NCI-H2227 (cell line): ENCODE measurements around the gene PLCG1.
A peak's percentile ranks its signal among the peaks of the same experiment; 100 is the strongest.

Source experiments
- DNase-seq: peaks from one replicate; lab custom pipeline; 2025; ENCODE audit not compliant: unreplicated experiment; lab: John Stamatoyannopoulos, UW

Gene PLCG1

DNA sequence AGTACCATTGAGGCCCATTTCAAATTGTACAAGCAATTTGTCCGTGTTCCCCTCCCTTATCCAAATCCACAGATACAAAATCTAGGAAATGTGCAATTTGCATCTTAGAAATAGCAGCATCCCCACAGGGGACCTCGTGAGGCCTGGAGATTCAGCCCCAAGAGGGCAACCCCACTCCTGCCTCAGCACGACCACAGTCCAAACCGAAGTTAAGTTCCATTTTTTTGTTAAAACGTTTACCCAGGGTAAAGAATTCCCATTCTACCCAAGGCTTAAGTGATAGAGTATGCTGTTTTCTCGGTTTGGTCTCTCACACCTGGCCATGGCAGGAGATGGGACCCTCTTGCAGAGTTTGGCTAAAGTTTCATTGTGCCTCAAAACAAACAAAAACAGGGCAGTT lies 41.2 kb downstream of the PLCG1 start:
- DNase-seq = no peak

- peak; percentile 82 for DNase-seq
Measured at GRCh38 chr20:41178904-41179432, 41.6 kb downstream of the PLCG1 start.

- DNase-seq = no peak
Measured at GRCh38 chr20:41179961-41180360, 42.6 kb downstream of the PLCG1 start.

DNA sequence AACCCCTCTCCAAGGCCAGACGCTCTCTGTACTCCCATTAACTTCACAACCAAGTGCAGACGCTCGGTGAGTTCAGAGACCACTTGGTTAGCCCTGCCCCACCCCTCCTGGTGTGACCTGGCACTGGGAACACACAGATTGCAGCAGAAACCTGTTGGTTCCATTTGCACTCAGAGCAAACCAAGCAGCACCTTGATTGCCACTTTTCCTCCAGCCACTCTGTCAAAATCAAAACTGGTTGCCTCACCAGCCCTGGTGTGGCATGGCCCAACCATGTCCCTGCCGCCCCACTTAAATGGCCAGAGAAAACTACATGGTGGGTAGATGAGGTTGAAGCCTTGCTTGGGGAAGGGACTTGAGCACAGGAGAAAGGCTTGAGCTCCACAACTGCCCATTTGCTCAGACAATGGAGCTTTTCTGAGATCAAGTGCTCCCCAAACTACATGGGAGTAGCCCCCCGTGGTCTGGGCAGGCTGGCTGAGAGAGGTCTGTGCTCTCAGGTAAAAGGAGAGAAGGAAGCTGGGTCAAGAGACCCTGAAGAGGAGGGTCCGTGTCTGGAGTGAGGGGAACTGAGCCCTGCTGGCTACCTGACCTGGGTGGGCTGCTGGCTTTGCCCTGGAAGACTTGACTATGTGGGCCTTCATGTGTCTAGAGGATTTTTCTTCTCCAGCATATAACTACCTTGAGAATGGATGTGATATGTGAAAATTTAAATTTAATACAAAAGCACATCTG lies 43.4 kb downstream of the PLCG1 start:
- no peak for DNase-seq

DNA sequence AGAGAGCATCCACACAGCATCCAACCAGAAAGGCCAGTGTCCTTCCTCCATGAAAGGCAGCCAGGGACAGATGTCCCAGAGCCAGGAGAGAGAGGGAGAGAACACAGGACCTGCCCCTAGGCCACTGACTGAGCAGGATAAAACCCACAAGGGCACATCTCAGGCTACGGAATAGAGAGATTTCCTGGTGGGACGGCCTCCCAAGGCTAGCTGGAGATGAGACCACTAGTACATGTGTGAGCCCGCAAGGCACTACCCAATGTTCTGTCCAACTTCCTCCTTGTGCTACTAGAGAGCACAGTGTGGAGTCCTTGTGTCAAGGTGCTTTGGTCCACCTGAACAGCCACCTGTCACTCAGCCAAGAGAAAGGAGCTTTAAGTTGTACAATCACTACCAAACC lies 44.2 kb downstream of the PLCG1 start:
- DNase-seq = no peak

DNA sequence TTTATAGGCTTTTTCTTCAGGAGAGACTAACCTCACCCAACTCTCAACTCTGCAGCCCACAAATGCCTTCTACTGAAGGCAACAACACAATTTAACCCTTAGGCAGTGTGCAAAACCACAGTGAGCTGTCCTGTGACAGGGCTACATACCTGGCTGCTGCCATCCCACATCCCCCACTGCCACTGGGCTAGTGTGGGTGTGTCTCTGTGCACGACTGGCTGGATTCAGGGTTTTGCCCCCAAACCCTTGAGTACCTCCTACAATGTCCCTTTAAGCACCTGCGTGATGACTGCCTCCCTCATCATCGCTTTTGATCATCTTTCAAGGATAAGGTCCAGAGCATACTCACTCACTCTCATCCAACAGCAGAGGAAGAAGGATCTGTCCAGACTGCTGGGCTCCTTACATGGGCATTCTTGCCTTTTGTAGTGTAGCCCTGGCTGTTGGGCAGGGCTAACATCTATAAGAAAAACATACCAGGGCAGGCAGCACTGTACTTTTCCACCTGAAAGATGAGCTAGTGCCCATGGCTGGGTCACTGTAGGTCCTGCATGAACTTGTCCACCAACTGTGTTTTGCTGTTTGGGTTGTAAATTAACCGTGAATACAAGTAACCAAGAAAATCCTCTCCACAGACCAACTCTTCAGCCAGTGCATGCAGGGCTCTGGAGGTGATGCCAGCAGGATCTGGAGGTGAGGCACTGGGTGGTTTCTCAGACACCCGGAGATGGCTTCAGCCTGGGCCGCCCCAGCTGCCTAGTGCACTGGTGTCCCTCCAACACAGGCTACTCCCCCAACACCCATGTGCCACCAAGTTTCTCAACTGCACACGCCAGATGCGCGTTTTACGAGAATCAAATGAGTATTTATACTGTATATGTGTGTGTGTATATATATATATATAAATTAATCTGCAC lies 45.2 kb downstream of the PLCG1 start:
- DNase-seq = no peak

- no peak for DNase-seq
Measured at GRCh38 chr20:41183391-41183790, 46.0 kb downstream of the PLCG1 start.

- no peak for DNase-seq
Measured at GRCh38 chr20:41183831-41184230, 46.5 kb downstream of the PLCG1 start.

- DNase-seq = no peak
Measured at GRCh38 chr20:41185013-41185757, 47.8 kb downstream of the PLCG1 start.

DNA sequence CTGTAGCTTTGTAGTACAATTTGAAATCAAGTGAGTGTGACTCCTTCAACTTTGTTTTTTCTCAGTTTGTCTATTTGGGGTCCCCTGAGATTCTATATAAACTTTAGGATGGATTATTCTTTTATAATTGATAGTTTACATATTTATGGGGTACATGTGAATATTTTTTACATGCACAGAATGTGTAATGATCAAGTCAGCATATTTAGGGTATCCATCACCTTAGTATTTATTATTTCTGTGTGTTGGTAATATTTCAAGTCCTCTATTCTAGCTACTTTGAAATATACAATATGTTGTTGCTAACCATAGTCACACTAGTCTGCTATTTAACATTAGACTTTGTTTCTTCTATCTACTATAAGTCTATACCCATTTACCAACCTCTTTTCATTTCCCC lies 50.3 kb downstream of the PLCG1 start:
- DNase-seq = no peak

DNA sequence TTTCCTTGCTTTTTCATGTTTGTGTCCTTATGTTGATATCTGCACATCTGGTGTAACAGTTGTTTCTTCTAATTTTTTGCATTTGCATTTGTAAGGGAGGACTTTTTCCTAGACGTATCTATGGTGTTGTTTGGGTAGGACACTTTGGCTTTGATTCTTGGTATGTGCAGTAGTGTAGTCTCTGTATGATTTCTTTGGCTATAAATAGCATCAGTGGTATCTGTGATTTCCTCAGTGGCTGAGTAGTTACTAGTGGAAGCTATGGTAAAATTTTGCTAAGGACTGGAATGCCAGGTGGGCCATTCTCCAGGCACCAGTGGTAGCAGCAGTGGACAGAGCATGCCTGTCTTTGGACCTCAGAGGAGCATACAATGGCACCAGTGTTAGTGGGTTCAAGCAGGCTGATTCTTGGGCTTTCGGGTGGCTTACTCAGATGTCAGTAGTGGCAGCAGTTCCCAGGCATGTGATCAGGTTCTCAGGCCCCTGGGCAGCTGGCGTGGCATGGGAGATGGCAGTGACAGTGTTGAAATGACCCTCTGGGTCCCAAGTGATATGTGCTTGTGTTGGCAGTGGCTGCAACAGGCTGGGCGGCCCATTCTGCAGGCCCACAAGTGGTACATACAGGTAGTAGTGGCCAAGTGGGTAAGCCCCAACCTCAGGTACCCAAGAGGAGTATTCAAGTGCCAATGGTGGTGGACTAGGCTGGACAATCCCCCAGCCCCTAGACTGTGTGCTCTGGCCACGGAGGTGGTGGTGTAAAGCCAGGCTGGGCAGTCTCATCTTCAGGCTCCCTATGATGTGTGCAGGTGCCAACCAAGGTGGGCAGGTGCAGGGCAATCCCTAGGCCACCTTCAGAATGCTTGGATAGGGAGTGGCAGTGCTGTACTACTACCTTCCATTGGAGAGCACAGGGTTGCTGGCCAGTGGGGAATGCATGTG lies 54.5 kb downstream of the PLCG1 start:
- no peak for DNase-seq

DNA sequence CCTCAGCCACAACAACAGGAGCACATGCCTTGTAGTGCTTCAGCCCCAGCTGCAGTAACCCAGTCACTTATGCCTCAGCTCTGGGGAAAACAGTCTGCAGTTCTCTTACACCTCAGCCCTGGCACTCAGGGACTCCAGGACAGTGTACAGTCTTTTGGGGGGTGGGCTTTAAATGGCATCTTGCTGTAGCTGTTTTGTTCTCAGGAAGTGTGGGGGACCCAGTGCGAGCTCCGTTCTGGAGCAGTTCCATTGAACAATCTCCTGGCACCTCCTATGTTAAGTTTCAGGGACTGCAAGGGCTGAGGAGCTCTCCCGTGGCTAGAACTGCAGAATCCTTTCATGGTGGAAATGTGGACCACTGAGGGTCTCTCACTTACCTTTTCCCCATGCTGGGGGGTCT lies 55.2 kb downstream of the PLCG1 start:
- no peak for DNase-seq

DNA sequence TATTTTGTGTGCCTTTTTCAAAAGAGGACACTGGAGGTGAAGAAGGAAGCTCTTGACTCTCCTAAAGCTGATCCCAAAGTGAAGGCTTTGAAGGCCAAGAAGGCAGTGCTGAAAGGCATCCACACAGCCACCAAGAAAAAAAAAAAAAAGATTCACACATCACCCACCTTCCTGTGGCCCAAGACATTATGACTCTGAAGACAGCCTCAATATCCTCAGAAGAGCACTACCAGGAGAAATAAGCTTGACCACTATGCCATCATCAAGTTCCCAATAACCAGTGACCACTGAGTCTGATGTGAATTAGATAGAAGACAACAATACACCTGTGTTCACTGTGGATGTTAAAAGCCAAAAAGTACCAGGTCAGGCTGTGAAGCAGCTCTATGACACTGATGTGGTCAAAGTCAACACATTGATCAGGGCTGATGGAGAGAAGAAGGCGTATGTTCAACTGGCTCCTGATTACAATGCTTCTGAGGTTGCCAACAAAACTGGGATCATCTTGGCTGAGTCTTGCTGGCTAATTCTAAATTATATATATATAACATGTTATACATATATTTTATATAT lies 59.4 kb downstream of the PLCG1 start:
- DNase-seq = no peak

DNA sequence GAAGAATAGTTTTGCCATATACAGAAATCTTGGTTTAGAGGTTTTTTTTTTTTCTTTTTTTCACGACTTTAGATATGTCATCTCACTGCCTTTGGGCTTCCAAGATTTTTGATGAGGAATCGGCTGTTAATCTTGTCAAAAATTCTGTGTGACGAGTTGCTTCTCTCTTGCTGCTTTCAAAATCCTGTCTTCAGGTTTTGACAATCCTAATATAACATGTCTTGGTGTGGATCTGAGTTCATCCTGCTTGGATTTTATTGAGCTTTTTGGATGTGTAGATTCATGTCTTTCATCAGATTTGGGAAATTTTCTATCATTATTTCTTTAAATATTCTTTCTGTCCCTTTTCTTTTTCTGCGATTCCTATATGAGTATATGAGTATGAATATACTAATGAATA lies 61.1 kb downstream of the PLCG1 start:
- no peak for DNase-seq

DNA sequence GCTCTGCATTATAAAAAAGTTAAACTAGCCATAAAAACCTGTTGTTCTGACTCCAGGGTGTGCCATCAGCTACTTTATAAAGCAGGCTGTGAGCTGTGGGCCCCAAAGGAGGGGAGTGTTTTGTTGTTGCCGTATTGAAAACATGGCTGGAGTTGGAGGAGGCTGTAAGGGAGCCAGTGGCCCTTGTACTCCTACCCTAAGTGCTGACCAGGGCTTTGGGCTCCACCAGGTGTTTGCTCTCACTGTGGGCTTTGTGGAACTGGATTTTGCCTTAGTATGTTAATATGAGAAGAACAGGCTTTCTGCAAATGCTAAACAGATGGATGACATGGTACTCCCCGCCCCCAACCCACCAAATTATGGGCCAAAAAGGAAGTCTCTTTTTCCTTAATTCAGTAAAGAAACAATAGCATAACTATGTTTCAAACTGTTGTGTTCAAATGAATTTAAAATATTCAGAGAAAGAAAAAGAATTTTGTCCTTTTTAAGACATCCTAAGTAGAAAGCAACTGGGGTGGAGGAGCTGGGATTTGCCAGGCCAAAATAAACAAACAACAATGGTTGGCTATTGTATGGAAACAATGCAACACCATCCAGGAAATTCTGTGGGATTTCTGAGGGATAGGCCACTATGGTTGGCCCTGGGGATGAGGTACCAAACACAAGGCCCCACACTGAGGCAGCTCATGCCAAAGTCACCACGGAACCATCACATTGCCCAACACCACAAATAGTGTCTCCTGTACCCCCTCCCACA lies 63.3 kb downstream of the PLCG1 start:
- DNase-seq = no peak

DNA sequence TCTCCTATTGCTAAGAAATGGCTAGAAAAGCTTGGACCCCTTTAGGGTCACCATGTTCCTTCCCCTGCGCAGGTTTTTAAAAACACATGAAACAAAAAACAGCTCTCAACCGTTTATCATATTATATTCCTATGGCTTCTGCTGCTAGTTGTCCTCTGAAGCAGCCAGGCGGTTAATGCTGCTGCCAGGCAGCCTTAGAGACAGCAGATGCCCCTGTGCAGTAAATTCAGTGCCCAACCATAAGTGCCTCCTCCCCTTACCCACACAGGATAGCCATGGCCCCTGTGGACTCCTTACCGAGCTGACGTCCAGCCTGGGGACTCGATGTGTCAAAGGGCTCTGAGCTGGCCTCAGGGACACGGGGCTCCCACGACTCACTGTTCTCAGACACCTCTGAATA lies 64.4 kb downstream of the PLCG1 start:
- no peak for DNase-seq

- no peak for DNase-seq
Measured at GRCh38 chr20:41202426-41202825, 65.1 kb downstream of the PLCG1 start.

DNA sequence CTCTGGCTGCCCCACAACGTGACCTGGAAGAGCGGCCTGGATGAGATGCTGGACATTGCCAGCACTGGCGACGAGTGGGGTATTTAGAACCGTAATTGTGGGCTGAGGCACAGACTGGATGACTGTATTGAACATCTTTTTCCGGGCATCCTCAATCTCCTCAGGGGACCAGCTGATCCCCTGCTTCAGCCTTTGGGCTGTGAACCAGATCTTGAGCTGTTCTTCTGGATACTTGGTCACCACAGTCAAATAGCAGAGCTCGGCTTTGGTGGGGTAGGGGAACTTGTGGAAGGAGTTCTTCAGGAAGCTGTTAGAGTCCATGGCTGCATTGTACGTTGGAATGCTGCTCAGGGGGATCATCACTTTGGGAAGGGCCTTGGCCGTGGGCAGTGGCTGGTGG lies 66.3 kb downstream of the PLCG1 start:
- DNase-seq = no peak
